Osteoblast (primary cell): ENCODE data around the gene CC2D1A. TPM values are rescaled to one million over a fixed set of nuclear protein-coding genes. Genes with fewer than 3 reads are reported as not detected.

Experiments used
- DNase-seq: peaks from one replicate; pipeline ENCODE4 v3.0.0; 2011; ENCODE audit warnings: low spot score, mixed read lengths; ENCODE audit not compliant: insufficient read length; ENCODE audit errors: missing footprints
- H2AFZ ChIP-seq: 2 replicates; pipeline ENCODE4 v1.6.0; 2011; ENCODE audit warnings: mild to moderate bottlenecking, low read length
- H3K27ac ChIP-seq: 2 replicates; pipeline ENCODE4 v1.5.1; 2011; ENCODE audit warnings: mild to moderate bottlenecking, low read depth, low read length, moderate library complexity
- H3K27me3 ChIP-seq: 2 replicates; pipeline ENCODE4 v1.6.0; 2012; ENCODE audit warnings: mild to moderate bottlenecking, control low read depth, inconsistent platforms, low read length, moderate library complexity; ENCODE audit not compliant: insufficient read depth
- H3K36me3 ChIP-seq: 2 replicates; pipeline ENCODE4 v1.5.1; 2011; ENCODE audit warnings: mild to moderate bottlenecking, low read length, control low read depth, moderate library complexity; ENCODE audit not compliant: insufficient read depth
- H3K4me1 ChIP-seq: 2 replicates; pipeline ENCODE4 v1.5.1; 2011; ENCODE audit warnings: mild to moderate bottlenecking, low read length, control low read depth, moderate library complexity; ENCODE audit not compliant: insufficient read depth
- H3K4me2 ChIP-seq: 2 replicates; pipeline ENCODE4 v1.6.0; 2011; ENCODE audit warnings: mild to moderate bottlenecking, low read length; ENCODE audit not compliant: insufficient read depth
- H3K4me3 ChIP-seq: fragments of 200-600 bp; sonication (generic); 3 replicates; pipeline ENCODE4 v1.5.1; 2012; ENCODE audit warnings: mild to moderate bottlenecking, low read length, inconsistent platforms; ENCODE audit not compliant: insufficient read depth
- H3K79me2 ChIP-seq: 2 replicates; pipeline ENCODE4 v1.6.0; 2012; ENCODE audit warnings: mild to moderate bottlenecking, low read length, control low read depth, inconsistent platforms; ENCODE audit not compliant: insufficient read depth
- H3K9me3 ChIP-seq: 2 replicates; pipeline ENCODE4 v1.5.1; 2011; ENCODE audit warnings: low read depth, low read length, control low read depth
- H4K20me1 ChIP-seq: 2 replicates; pipeline ENCODE4 v1.6.0; 2012; ENCODE audit warnings: mild to moderate bottlenecking, low read length, control low read depth; ENCODE audit not compliant: insufficient read depth
- total RNA-seq: library from RNA; depleted of rRNA; stranded (reverse); fragments of >200 nt; gene quantifications from 2 replicates; pipeline ENCODE4 v1.2.3, GENCODE V29; 2012
- TF ChIP-seq, protein P1 (sequence below): IDR thresholded peaks from 2 replicates; pipeline ENCODE4 v1.5.1; 2011; ENCODE audit warnings: mild to moderate bottlenecking, low read depth, low read length, moderate library complexity; ENCODE audit errors: extremely low read depth

Gene CC2D1A
- total RNA-seq, 1 donor, result 19.2 TPM

DNA sequence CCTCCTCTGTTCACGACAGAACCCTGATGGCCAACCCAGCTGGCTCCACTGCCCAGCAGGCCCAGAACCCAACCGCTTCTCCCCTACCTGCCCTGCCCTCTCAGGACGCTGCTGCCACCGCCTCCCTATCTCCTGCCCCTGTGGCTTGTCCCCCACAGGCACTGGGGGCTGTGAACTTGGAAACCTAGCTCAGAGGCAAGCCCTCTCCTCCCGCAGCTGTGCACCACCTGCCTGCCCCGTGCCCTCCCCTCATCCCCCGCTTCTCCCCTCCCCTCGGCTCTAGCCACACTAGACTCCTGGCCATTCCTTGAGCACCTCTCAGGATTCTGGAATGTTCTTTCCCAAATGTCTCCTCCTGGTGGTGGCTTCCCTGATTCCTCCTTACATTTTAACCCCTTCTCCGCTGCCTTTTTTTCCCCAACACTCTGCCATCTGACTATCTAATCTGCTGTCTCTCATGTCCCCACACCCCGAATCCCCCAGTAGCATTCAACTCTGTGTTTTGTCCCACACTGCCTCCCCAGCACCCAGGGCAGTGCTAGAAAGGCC, 22.4 kb upstream of the CC2D1A start:
- H3K27ac ChIP-seq, result no peak overlapping the region
- no peak overlapping the region for H3K4me3 ChIP-seq
- H3K27me3 ChIP-seq, result no peaks in the 10 kb centered on the region
- H2AFZ ChIP-seq, result no peak overlapping the region
- H3K9me3 ChIP-seq, result no peaks in the 10 kb centered on the region
- H3K4me2 ChIP-seq, result no peak overlapping the region
- H3K79me2 ChIP-seq, result no peaks in the 10 kb centered on the region
- H3K4me1 ChIP-seq, result peaks cover 27% of the 10 kb centered on the region
- H3K36me3 ChIP-seq, result no peaks in the 10 kb centered on the region
- peak; percentile 74 for DNase-seq
- no peaks in the 10 kb centered on the region for H4K20me1 ChIP-seq
- TF ChIP-seq, protein P1, sequence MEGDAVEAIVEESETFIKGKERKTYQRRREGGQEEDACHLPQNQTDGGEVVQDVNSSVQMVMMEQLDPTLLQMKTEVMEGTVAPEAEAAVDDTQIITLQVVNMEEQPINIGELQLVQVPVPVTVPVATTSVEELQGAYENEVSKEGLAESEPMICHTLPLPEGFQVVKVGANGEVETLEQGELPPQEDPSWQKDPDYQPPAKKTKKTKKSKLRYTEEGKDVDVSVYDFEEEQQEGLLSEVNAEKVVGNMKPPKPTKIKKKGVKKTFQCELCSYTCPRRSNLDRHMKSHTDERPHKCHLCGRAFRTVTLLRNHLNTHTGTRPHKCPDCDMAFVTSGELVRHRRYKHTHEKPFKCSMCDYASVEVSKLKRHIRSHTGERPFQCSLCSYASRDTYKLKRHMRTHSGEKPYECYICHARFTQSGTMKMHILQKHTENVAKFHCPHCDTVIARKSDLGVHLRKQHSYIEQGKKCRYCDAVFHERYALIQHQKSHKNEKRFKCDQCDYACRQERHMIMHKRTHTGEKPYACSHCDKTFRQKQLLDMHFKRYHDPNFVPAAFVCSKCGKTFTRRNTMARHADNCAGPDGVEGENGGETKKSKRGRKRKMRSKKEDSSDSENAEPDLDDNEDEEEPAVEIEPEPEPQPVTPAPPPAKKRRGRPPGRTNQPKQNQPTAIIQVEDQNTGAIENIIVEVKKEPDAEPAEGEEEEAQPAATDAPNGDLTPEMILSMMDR, result peak; percentile 26

DNA sequence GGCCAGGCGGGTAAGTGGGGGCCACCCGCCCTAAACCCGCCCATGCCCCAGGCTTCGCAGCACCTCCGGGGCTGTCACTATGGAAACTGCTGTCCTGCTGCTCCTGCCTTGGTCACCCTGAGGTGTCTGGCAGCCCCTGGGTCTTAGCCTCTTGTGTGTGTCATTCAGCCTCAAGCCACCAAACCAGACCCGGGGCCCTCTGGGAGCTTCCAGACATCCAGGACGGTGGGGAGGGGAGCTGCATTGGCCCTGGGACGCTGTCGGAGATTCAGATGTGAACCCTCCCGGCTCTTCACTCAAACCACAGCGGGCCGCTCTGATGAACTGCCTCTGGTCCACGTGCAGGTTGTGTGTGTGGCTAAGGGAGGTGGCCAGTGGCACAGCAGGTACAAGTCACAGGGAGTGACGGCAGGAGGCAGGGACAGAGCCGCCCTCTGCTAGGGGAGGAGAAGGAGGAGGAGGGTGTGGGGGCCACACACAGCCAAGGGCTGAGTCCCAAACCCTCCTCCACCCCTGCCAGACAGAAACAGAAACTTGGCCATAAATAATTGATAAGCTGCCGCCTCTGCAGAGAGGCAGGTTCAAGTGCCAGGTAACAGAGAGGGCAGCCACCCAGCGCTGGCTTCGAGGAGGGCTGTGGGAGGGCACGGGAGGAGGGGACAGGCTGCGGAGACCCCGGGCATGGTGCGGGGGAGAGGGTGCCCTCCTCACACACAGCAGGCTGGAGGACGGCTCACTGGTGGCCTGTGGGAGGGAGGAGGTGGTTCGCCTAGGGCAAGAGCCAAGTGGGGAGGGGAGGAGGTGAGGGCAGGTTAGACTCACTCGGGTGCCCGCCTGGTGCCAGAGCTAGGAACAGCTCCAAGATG, 21.0 kb upstream of the CC2D1A start:
- DNase-seq, result peak; percentile 73
- Histone ChIP-seq H3K79me2 (no peaks in the 10 kb centered on the region), H3K36me3 (no peaks in the 10 kb centered on the region), H3K4me1 (peaks cover 27% of the 10 kb centered on the region), H3K27me3 (no peaks in the 10 kb centered on the region), H4K20me1 (no peaks in the 10 kb centered on the region), H3K27ac (no peak overlapping the region), H2AFZ (no peak overlapping the region), H3K9me3 (no peaks in the 10 kb centered on the region), H3K4me2 (no peak overlapping the region), H3K4me3 (no peak overlapping the region)
- TF ChIP-seq, protein P1, result no peak

DNA sequence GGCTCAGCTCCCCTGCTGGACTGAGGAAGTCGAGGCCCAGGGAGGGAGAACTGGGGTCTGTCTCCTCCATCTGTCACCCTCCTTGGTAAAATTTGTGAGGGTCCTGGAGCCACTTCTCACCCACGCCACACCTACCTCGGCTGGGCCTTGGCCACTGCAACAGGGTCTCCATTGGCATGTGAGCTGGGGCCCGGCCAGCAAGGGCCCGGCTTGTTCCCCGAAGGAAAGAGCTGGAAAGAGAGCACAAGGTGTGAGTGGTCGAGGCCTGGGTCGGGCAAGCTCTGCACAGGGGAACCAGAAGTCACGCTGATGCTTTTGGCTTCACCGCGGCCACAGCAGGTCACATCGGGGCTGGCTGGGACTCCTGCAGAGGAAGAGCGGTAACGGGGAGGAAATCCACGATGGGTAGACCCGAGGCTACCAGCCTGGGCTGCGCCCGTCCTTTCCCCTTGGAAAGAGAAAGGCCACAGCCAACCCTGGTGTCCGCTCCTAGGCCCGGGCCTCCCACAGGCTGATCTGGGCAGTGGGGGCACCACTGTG, 20.1 kb upstream of the CC2D1A start:
- Histone ChIP-seq H4K20me1 (no peaks in the 10 kb centered on the region), H3K79me2 (no peaks in the 10 kb centered on the region), H3K27ac (no peak overlapping the region), H3K4me2 (no peak overlapping the region), H3K9me3 (no peaks in the 10 kb centered on the region), H3K27me3 (no peaks in the 10 kb centered on the region), H3K4me3 (no peak overlapping the region), H3K4me1 (peaks cover 20% of the 10 kb centered on the region), H3K36me3 (no peaks in the 10 kb centered on the region), H2AFZ (no peak overlapping the region)
- TF ChIP-seq, protein P1, result no peak
- peak; percentile 64 for DNase-seq

DNA sequence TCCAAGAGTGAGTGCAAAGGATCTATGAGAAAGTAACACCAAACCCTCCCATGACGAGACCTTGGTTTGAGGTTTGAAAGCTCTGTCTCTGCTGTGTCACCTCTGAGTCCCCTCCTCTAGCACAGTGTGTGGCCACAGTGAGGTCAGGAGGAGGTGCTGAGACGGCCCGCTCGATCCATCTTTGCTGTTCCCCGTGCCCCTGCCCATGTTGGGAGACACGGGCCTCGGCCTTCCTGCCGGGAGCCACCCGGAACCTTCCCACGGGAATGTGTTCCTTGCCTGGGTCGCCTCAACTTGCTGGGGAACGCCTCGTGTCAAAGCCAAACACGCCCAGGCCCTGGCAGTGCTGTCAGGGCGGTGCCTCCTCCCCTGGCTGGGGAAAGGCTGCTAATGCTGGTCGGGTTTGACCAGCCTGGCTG, 19.0 kb upstream of the CC2D1A start:
- DNase-seq, result peak; percentile 68
- no peaks in the 10 kb centered on the region for H4K20me1 ChIP-seq
- H3K36me3 ChIP-seq, result no peaks in the 10 kb centered on the region
- H3K27me3 ChIP-seq, result no peaks in the 10 kb centered on the region
- peak overlapping the region; percentile 39 for H3K4me2 ChIP-seq
- no peaks in the 10 kb centered on the region for H3K9me3 ChIP-seq
- peaks cover 9% of the 10 kb centered on the region for H3K4me1 ChIP-seq
- TF ChIP-seq, protein P1, result no peak
- no peak overlapping the region for H3K4me3 ChIP-seq
- H2AFZ ChIP-seq, result peak overlapping the region; percentile 46
- no peaks in the 10 kb centered on the region for H3K79me2 ChIP-seq
- no peak overlapping the region for H3K27ac ChIP-seq
